Large intestine (tissue), 3 donors: ENCODE data around the gene RNF157. TPM values are rescaled to one million over a fixed set of nuclear protein-coding genes. Genes with fewer than 3 reads are reported as not detected.
A peak's percentile ranks its signal among the peaks of the same experiment; 100 is the strongest.
"Not testable (repeated sequence)": the region's sequence is repeated elsewhere in the genome, so short reads cannot be mapped to it uniquely, and the experiment has no call there.

Experiments
- DNase-seq, 2 donors: peaks; one replicate each; pipeline versions ENCODE4 v3.0.0 to v3.0.0-alpha.2; 2013
- H3K27ac ChIP-seq: one replicate; pipeline ENCODE4 v1.5.1; 2013; ENCODE audit warnings: low read length
- H3K27me3 ChIP-seq: 2 replicates; pipeline ENCODE4 v1.6.1; 2013; ENCODE audit warnings: low read length; ENCODE audit not compliant: control insufficient read depth, insufficient read depth
- H3K36me3 ChIP-seq: 2 replicates; pipeline ENCODE4 v1.6.1; 2013; ENCODE audit warnings: low read length; ENCODE audit not compliant: control insufficient read depth, insufficient read depth
- H3K4me1 ChIP-seq: one replicate; pipeline ENCODE4 v1.6.1; 2013; ENCODE audit warnings: low read length; ENCODE audit not compliant: control insufficient read depth, insufficient read depth
- H3K4me3 ChIP-seq: one replicate; pipeline ENCODE4 v1.5.1; 2013; ENCODE audit warnings: low read length
- H3K9me3 ChIP-seq: one replicate; pipeline ENCODE4 v1.6.1; 2013; ENCODE audit warnings: mild to moderate bottlenecking, low read depth, low read length, moderate library complexity; ENCODE audit not compliant: control insufficient read depth
- WGBS: methylation state at CpG from one replicate; pipeline ENCODE4 v1.1.5; 2013; ENCODE audit warnings: low lambda C conversion rate; ENCODE audit not compliant: insufficient coverage; 5-methylcytosine and 5-hydroxymethylcytosine counted together
- polyA plus RNA-seq: library from polyadenylated mRNA; unstranded; fragments of 120-200 nt; gene quantifications from one replicate; pipeline ENCODE4 v1.2.1, GENCODE V29; 2013

The RNF157 gene
- polyA plus RNA-seq, 1 donor = 19.2 TPM

- Histone ChIP-seq H3K27me3 (no peaks in the 10 kb centered on the region), H3K36me3 (peaks cover 11% of the 10 kb centered on the region), H3K9me3 (no peaks in the 10 kb centered on the region), H3K27ac (peak overlapping the region; percentile 93), H3K4me3 (no peak overlapping the region), H3K4me1 (peaks cover 74% of the 10 kb centered on the region)
- WGBS = no CpG with 5 or more reads among the region's 5 CpGs
- DNase-seq = no peak
These were observed 23.6 kb upstream of the RNF157 start for GRCh38 chr17:76263896-76264295.

DNA sequence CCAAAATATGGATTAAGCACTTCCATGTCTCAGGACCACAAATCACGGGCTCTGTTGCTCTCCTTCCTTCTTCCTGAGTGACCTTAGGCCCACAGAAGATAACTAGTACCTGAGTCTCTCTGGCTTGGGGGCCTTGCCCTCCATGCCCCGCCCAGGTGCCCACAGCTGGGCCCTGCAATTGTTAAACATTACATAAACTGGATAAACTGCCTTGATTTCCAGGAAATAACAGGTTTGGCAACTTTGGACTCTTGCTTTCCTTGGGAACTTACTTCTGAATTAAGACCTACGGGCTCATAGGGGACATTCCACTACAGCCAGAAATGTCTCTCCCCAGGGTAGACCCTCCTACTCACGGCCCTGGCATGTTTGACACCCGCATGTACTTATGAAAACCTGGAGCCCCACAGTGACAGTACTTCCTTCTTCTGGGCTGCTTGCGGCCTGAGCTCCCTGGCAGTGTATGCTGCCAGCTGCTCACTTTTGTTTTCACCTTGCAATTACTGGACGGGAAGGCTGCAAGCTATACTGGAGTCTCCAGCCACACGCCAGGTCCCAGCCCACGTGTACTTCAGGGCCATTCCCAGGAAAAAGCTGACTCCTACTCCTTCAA, 22.5 kb upstream of the RNF157 start:
- H3K36me3 ChIP-seq = peaks cover 6% of the 10 kb centered on the region
- H3K4me3 ChIP-seq = peak overlapping the region; percentile 31
- no peaks in the 10 kb centered on the region for H3K27me3 ChIP-seq
- no peaks in the 10 kb centered on the region for H3K9me3 ChIP-seq
- H3K4me1 ChIP-seq = peaks cover 74% of the 10 kb centered on the region
- WGBS = no CpG with 5 or more reads among the region's 9 CpGs
- DNase-seq = peak; percentile 92 to 98
- H3K27ac ChIP-seq = peak overlapping the region; percentile 93

DNA sequence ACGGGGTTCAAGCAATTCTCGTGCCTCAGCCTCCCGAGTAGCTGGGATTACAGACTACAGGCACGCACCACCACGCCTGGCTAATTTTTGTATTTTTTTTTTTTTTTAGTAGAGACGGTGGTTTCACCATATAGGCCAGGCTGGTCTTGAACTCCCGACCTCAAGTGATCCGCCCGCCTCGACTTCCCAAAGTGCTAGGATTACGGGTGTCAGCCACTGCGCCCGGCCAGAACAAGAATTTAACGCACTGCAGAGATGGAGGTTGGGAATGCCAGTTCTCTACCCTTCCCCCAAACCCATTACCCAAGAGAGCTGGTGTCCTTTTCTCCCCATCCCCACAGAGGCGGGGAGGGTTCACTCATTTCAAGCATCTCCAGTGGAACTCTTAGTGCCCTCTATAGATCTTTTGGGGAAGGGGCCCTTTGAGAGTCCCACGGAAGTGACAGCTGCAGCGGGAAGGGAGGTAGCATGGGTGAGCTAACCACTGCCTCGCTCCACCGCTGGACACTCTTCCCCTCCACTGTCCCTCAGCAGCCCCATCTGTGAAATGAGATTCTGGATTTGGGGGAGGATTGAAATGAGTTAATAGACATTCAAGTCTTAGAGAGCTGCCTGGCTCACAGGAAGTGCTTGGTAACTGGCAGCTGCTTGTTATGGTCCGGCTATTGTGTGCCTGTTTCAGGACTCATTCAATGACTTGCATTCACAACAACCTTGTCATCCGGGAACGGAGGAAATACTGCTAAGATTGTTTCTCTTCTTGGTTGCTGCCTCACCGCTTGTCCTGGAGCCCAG, 21.3 kb upstream of the RNF157 start:
- H3K4me3 ChIP-seq = peak overlapping the region; percentile 31
- peak overlapping the region; percentile 93 for H3K27ac ChIP-seq
- H3K36me3 ChIP-seq = no peaks in the 10 kb centered on the region
- no peaks in the 10 kb centered on the region for H3K27me3 ChIP-seq
- no peaks in the 10 kb centered on the region for H3K9me3 ChIP-seq
- H3K4me1 ChIP-seq = peaks cover 63% of the 10 kb centered on the region
- no CpG with 5 or more reads among the region's 23 CpGs for WGBS
- peak in 1 of 2 donors; percentile 45 for DNase-seq

DNA sequence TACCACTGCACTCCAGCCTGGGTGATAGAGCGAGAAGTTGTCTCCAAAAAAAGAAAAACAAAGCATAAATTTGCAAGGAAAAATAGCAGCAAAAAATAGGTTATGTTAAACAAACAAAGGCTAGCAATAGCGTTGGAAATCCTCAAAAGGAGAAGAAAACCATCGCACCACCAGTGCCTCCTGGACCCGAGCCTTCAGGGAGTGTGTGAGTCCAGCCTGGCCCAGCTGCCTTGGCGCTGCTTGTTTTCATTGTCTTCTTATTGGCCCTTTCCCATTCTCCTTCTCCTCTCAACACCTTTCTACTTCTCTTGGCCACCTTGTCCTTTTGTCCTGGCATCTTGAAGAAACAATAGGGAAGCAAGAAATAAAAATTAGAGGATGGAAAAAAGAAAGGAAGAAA, 20.4 kb upstream of the RNF157 start:
- Histone ChIP-seq H3K4me1 (peaks cover 61% of the 10 kb centered on the region), H3K4me3 (no peak overlapping the region), H3K27me3 (no peaks in the 10 kb centered on the region), H3K36me3 (no peaks in the 10 kb centered on the region), H3K27ac (peak overlapping the region; percentile 82), H3K9me3 (no peaks in the 10 kb centered on the region)
- DNase-seq = no peak
- 100% methylated on average over 3 of the region's 5 CpGs for WGBS

DNA sequence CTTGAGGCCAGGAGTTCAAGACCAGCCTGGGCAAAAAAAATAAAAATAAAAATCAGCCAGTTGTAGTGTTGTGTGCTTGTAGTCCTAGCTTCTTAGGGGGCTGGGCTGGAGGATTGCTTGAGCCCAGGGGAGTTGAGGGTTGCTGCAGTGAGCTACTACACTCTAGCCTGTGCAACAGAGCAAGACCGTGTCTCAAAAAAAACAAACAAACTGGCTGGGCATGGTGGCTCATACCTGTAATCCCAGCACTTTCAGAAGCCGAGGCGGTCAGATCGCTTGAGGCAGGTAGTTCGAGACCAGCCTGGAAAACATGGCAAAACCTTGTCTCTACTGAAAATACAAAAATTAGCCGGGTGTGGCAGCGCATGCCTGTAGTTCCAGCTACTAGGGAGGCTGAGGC, 19.9 kb upstream of the RNF157 start:
- no CpG with 5 or more reads among the region's 7 CpGs for WGBS

DNA sequence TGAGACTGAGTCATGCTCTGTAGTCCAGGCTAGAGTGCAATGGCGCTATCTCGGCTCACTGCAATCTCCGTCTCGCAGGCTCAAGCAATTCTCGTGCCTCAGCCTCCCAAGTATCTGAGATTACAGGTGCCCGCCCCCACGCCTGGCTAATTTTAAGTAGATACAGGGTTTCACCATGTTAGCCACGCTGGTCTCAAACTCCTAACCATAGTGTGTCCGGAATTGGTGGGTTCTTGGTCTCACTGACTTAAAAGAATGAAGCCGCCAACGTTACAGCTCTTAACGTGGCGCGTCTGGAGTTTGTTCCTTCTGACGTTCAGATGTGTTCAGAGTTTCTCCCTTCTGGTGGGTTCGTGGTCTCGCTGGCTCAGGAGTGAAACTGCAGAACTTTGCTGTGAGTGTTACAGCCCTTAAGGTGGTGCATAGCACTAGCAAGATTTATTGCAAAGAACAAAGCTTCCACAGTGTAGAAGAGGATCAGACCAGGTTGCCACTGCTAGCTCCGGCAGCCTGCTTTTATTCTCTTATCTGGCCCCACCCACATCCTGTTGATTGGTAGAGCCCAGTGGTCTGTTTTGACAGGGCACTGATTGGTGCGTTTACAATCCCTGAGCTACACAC, 16.2 kb upstream of the RNF157 start:
- peaks cover 37% of the 10 kb centered on the region for H3K4me1 ChIP-seq
- H3K27me3 ChIP-seq, H3K4me3 ChIP-seq, H3K36me3 ChIP-seq, DNase-seq, H3K9me3 ChIP-seq, H3K27ac ChIP-seq: not testable (repeated sequence)
- WGBS = no CpG with 5 or more reads among the region's 19 CpGs

More for the DNA sequence above, 19.9 kb upstream of the RNF157 start:
- no peaks in the 10 kb centered on the region for H3K27me3 ChIP-seq
- H3K36me3 ChIP-seq = no peaks in the 10 kb centered on the region
- DNase-seq = no peak
- no peaks in the 10 kb centered on the region for H3K9me3 ChIP-seq
- peak overlapping the region; percentile 82 for H3K27ac ChIP-seq
- H3K4me3 ChIP-seq = no peak overlapping the region
- H3K4me1 ChIP-seq = peaks cover 61% of the 10 kb centered on the region

DNA sequence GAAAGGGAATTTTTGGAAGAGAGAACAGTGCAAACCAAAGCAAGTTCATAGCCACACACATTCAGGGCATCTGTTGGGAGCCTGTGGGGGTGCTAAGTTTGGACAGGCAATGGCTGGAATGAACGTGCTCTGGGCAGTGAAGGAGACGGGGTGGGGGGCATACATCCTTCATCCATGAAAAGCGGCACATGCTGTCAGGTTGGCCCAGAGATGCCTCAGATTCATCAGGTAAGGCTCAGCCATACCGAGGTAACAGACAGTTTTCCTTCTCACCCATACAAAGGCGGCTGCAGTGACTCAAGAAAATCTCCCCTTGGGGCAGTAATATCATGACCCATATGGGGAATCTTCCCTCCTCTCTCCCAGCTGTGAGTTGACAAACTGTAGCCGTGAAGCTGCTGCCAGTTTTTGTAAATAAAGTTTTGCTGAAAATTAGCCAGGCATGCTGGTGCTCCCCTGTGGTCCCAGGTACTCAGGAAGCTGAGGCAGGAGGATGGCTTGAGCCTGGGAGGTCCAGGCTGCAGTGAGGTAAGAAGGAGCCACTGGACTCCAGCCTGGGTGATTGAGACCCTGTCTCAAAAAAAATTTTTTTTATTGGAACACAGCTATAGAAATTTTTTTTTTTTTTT, 15.6 kb upstream of the RNF157 start:
- no peaks in the 10 kb centered on the region for H3K36me3 ChIP-seq
- no peak overlapping the region for H3K27ac ChIP-seq
- H3K4me3 ChIP-seq = no peak overlapping the region
- peaks cover 31% of the 10 kb centered on the region for H3K4me1 ChIP-seq
- WGBS = no CpG with 5 or more reads among the region's 6 CpGs
- H3K27me3 ChIP-seq = no peaks in the 10 kb centered on the region
- H3K9me3 ChIP-seq = no peaks in the 10 kb centered on the region
- DNase-seq = no peak

DNA sequence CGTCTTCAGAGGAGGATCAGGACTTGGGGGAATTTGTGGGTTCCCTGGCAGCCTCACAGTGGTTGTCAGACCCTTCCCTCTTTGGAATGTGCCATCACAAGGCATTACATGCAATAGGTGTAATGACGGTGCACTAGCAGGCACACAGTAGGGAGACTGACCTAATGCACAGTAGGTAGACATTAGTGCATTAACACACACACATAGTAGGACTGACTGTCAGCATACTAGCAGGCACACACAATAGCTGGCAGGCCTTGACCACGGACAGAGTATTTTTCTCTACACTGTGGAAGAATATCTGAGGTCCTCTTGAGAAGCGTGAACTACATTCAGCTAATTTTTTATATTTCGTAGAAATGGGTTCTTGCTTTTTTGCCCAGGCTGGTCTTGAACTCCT, 14.0 kb upstream of the RNF157 start:
- H3K27ac ChIP-seq = no peak overlapping the region
- no peaks in the 10 kb centered on the region for H3K9me3 ChIP-seq
- H3K36me3 ChIP-seq = no peaks in the 10 kb centered on the region
- no peak overlapping the region for H3K4me3 ChIP-seq
- WGBS = no CpG with 5 or more reads among the region's 5 CpGs
- DNase-seq = no peak
- H3K4me1 ChIP-seq = peaks cover 15% of the 10 kb centered on the region
- no peaks in the 10 kb centered on the region for H3K27me3 ChIP-seq

DNA sequence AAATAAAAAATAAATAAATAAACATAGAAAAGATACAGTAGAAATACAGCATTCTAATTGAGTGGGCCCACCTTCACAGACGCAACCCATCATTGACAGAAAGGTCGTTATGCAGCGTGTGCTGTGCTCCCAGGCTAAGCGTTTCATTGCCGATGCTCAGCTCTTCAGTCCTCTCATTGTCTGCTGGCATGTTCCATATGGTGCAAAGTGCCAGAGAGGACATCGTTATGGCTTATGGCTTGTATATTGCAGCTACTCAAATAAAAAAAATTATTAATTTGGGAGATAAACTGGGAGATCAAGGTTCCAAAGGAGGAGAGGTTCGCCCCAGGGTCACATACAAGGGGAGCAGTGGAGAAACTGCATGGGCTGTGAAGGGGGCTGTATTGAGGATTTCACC, 13.5 kb upstream of the RNF157 start:
- Histone ChIP-seq H3K9me3 (no peaks in the 10 kb centered on the region), H3K4me3 (no peak overlapping the region), H3K36me3 (no peaks in the 10 kb centered on the region), H3K4me1 (peaks cover 16% of the 10 kb centered on the region), H3K27me3 (no peaks in the 10 kb centered on the region), H3K27ac (no peak overlapping the region)
- 100% methylated on average over 1 of the region's 7 CpGs for WGBS
- no peak for DNase-seq

- DNase-seq, H3K27ac ChIP-seq, H3K36me3 ChIP-seq, H3K27me3 ChIP-seq, H3K4me3 ChIP-seq, H3K9me3 ChIP-seq: not testable (repeated sequence)
- 100% methylated on average over 3 of the region's 23 CpGs for WGBS
- H3K4me1 ChIP-seq = peaks cover 11% of the 10 kb centered on the region
These were observed 12.9 kb upstream of the RNF157 start for GRCh38 chr17:76252967-76253766.
